ENCODE data around the gene MYO10.
A peak's percentile ranks its signal among the peaks of the same experiment; 100 is the strongest.

The MYO10 gene

DNA sequence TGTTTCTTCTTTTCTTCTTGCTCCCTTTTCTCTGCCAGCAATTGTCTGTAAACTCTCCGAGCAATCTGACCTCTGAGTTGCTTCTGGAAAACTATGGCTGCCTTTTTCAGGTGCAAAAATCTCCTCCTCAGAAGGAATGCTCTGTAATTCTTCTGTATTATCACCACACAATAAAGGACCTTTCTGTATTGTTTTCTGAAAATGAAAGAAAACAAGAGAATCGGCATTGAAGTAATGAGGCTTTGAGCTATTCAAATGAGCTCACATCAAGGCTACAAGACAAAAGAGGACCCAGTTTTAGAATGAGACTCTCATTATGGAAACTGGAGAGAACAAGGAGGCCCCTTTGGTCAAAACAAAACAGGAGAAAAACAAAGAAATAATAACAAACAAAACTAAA is 233.1 kb downstream of the MYO10 start:
- DNase-seq = no peak

DNA sequence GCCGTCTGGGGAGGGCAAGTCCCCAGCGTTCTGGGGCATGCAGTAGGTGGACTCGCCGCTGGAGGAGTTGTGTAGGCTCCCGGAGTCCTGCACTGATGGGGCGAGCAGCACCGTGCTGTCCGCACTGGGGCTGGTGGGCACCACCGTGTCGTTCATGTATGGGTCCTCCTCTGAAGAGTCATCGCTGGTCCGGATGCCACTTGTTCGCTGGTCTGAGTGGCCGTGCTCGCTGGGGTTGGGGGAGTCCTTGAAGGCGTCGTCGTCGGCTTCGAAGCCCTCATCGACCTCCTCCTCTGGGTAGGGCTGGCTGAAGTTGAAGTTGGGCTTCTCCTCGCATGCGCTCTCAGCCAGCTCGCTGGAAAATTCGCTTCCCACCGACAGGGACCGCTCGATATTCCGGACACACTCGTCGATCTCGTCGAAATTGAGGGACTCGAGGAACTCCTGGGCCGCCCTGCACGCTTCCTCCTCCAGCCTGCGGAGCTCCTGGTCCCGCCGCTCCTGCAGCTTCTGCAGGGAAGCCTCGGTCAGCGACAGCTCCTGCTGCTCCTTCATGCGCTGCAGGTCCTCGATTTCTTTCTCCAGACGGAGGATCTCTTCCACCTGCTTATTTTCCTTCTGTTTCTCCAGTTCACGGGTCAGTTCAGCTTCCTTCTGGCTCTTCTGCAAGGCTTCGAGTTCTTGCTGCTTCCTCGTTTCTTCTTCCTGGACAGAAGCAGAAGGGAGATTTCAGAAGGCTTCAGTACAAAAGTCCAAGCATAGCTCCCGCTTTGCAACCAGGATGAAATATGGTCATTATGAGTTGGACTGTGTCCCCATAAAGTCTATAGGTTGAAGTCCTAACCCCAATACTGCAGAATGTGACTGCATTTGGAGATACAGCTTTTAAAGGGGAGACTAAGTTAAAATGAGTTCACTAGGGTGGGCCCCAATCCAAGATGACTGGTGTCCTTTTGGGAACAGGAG is 234.7 kb downstream of the MYO10 start:
- no peak for DNase-seq

DNA sequence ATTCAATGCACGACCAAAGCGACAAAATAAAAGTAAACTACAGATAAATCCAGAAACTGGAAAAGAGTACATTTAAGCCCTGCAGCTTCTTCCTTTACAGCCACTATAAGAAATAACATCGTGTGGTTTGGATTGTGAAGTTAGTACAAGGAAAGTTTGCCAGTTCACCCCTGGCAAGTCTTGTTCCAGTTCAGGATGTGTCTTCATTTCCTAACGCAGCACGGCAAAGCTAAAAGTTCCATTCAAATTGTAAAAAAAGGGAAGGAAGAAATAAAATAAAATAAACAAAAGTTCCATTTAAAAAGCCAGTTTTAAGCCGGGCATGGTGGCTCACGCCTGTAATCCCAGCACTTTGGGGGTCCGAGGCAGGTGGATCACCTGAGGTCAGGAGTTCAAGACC is 236.0 kb downstream of the MYO10 start:
- no peak for DNase-seq

DNA sequence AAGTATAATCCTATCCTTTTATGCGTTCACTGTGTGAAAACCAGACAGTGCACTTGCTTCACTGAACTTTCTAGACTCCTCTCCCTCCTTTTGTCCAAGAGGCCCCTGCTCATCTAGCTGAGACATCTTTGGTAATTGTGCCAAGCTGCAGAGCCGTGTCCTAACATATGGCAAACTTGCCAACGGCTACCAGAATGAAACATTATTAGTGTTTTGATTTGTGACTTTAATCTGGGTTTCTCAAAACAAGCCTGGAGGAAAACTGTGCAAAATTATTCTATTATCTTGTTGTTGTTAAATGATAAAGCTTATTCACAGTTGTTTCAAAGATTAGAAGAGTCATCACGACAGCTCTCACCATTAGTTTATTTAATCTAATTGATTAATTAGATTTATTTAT is 240.3 kb downstream of the MYO10 start:
- no peak for DNase-seq

DNA sequence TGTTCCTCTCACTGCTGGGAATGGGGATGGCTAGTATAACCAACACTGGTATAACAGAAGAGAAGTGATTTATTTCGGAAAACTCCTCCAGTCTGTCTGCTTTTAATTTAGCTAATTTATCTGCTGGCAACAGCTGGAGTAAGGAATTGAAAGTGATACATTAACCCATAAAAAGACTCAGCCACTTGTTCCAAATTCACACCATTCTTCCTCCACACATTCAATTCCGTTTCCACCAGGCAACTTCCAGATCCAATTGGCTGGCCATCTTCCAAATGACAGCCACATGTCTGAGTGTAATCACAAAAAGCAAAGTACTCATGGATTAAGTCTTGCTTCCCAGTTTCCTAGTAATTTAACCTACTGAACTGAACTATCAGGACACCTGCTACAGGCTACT is 242.2 kb downstream of the MYO10 start:
- peak; percentile 1 for DNase-seq

DNA sequence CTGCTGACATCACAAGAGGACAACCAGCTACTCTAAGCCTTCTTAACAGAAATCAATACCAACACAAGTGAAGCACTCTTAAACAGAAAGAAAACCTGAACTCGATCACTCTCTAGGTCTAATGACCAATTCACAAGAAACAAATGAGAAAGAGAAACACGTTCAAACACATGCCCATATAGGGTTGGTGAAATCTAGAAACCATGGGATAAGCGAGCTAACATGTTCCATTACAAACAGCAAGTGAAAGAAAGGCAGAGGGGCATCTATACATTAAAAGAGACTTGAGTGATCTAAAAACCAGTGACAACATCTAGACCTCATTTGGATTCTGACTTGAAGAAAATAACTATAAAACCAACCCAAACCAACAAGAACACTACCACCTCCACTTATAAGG is 244.4 kb downstream of the MYO10 start:
- DNase-seq = no peak

DNA sequence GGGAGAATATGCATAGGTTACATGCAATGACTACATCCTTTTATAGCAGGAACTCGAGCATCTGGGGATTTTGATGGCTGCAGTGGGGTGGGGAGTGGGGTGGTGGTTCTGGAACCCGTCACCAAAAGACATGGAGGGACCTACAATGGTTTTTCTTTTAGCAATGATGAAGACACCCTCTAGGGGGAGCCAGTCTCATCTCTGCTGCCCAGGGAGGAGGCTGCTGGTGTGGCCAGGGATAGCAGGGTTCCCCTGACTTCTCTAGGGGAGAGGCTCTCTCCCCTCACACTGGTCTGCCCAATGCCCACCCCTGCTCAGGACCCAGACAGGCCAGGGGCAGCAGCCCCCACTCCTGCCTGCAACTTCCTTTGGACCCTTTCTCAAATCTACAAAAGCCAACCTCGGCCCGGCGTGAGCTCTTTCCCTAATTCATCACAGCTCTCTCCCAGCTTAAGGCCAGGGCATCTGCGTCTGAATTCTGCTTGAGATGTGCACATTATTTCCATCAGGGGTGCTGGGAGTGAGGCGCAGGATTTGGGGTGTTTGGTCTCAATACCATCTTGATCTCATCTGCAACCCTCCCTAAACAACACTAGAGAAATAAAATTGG is 245.7 kb downstream of the MYO10 start:
- DNase-seq = peak; percentile 65

DNA sequence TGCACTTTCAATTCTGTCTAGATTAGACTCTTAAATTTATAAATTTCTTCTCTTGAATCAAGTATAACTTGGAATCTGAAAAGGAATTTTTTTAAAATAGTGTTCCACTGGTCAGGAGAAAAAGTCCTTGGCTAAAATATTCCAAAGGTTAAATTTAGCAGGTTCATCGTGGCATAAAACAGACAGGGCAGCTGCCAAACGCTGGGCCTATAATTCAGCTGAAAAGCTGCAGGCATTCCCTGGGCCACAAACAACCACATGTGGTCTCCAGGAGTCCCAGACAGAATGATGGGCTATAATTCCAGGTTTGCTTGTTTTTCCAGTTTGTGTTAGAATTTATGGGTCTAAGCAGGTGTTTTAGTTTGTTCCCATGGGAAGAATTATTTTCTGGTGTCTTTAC is 248.2 kb downstream of the MYO10 start:
- DNase-seq = no peak

DNA sequence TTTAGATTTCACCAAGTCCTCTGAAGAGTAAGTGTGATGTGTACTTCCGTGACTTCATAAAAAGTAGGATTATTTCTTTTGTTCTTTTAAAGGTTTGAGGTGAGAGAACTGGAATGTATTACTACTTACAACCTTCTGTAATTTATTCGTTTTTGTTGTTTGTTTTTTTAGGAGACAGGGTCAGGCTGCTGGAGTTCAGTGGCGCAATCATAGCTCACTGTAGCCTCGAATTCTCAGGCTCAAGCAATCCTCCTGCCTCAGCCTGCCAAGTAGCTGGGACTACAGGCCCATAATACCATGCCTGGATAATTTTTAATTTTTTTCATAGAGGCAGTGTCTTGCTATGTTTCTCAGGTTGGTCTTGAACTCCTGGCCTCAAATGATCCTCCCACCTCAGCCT is 251.0 kb downstream of the MYO10 start:
- no peak for DNase-seq

DNA sequence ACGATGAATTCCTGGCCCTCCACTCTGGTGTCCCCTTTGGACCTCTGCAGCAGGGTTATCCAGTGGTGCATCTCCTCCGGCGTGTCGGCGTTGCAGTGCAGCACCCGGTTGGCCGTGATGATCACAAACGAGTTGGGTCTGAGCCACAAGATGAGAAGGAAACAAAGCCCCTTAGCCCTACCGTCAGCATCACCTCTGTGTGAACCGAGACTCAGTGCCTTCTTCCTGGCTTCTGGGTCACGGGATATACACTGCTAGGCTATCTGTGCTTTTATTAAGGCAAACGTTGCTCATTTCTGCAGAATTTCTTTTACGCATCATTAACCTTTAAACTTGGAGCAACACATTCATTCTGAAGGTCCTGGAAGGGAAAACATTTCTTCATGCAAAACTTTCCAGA is 254.2 kb downstream of the MYO10 start:
- no peak for DNase-seq

DNA sequence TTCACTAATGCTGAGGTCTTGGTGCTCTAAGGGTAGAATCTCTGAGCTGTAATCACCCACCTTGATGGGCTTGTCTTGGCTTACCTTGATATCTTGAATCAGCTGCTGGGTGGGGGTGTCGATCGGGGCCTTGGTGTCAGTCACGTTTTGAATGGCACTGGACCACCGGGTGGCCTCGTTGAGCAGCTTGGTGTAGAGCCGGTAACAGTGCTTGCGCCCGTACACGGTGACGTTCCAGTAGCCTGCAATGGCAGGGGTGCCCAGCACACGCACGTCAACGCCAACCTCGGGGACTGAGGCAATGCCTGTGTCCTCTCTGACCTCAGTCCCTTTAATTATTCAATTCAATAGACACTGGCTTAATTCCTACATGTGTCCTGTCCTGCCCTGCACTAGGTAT is 256.2 kb downstream of the MYO10 start:
- peak; percentile 4 for DNase-seq

DNA sequence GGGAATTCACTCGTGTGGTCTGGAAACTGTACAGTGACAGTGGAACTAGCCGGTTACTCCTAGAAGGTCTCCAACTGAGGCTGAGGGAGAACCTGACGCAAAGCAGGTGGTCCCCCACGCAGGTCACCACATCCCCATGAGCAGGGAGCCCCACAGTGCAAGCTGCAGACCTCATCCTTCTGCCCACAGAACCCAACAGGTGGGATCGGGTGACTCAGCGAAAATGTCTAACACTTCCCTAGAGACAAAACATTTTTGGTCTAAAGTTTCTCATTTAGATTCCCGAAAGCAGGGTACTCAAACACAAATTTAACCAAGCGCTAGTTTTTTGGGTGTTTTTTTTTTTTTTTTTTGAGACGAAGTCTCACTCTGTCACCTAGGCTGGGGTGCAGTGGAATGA is 256.9 kb downstream of the MYO10 start:
- no peak for DNase-seq

DNA sequence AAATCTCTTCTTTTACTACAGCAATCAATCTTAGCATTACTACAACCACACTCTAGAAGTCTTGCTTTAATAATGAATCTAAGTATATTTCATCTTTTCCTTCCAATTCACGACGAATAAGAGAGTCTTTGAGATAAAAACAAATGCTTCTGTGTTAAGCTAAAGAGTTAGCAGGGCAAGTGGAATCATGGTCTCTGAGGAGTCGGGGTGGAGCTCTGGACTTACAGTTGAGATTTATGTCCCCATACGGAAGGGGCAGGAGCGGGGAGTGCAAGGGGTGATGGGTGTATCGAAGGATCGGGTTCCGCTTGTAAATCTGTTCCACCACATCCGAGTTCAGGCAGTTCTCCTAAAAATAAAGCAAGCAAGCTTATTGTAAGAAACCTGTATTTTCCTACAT is 260.3 kb downstream of the MYO10 start:
- no peak for DNase-seq

DNA sequence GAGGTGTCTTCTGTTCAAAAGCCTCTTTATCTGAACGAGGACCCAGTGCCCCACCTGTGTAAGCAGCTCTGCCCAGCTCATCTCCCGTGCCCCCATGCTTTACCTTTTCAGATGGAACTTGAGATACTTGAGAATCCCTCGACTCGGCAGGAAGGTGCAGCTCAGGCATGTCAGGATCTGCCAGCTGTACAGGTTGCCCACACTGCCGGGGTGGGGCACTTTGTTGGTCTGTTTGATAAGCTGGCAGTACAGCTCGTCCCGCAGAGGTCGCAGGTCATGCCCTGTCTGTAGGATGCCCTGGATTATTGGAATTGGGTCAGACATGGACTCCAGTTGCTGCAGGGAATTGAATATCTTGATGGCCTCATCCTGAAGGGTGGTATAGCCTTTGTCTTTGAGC is 261.3 kb downstream of the MYO10 start:
- DNase-seq = no peak

DNA sequence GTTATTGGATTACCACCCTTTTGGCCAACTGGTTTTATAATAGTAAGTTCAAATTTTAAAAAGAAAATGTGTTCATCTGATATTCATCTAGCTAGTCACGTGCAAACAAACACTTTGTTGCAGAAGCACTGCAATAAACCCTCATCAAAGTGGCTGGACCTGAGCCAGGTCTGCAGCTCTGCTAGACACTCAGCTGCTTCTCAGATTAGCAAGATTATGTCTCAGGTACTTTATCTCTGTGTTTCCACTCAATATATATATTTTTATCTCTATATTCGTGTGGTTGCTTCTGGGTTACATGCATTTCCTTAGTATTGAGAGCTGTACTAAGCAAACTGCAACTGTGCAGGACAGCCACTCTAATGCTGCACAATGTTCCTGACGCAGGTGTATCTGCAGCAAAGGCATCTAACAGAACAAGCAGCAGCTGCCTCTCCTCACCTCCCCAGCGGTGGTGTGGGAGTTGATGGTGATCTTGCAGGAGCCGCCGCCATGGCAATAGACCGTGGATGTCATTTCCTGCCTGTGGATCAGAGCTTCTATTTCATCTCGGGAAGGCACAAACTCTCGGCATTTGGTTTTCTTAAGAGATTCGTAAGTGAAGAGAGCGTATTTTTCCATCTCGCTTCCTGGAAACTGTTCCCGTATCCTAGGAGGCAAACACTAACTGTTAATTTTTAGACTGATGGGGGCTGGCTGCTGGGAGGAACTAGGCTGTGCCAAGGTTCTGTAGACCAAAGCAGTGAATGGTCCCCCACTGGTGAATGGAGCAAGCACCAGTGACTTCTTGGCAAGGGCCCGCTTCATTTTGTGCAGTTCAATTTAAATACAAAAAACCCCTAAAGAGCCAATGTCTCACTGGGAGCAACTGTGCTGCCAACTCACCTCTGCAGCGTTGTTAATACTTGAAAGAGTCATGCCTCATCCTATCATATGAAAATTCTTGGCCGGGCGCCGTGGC is 262.6 kb downstream of the MYO10 start:
- DNase-seq = peak; percentile 37

DNA sequence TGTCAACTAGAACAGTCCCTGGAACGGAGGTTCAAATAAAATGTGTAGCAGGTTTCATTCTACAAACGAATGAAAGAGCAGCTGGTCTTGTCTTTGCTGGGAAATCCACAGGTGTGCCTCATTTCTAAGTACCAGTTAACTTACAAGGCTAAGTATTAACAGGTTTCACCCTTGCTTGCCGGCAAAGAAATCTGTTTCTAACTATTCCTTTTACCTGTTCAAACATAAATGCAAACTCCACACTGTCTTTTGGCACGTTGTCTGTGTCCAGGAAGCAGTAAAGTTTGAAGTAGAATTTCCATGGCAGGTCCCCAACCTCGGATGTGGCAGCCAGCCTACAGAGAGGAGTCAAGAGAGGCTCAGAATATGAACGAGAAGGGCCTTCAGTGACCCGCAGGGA is 264.9 kb downstream of the MYO10 start:
- no peak for DNase-seq

DNA sequence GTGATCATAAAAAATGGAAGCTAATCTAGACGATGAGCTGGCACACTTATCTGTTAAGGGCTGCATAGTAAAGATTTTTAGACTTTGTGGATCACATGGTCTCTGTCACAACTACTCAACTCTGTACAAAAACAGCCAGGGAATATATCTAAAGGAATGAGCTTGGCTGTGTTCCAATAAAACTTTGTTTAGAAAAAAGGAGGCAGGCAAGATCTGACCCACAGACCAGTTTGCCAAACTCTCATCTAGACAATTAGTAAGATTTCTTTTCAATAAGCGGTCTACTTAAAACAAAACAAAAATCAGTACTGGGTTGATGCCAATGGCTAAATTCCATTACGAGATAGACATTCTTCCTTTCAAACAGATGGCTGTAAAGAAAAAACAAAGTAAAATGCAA is 266.3 kb downstream of the MYO10 start:
- DNase-seq = no peak

DNA sequence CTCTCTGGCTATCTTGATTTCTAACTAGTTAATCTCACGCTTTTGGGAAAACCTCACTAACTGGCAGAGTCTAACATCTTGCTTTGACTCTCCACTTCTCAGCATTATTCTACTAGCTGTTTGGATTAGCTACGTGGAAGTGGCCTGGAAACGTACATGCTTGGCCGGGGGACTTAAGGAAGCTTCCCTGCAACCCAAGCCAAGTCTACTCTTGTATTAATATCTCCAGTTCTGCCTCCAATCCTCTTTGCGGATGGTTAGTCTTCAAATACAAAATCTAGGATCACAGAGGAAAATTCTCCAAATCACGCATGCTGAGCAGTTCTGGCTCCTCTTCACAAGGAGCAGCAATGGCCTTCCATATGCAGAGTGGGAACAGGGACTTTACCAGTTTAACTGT is 267.5 kb downstream of the MYO10 start:
- no peak for DNase-seq

DNA sequence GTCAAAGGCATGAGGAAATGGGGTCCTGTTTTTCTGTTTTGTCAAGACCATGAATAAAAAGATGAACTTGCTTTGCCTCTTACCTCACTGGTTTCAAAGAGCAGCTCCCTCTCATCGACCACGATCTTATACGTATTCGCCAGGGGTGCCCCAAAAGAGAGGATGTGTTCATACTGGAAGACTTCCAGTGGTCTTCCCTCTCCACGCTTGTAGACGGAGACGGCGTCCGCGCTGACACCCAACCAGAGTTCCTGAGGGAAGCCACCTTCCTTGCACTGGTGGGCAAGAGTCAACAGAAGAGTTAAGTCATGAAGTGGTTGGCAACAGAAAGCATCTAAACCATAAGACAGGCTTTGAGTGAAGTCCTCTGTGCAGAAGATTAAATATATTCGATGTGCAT is 267.9 kb downstream of the MYO10 start:
- no peak for DNase-seq

DNA sequence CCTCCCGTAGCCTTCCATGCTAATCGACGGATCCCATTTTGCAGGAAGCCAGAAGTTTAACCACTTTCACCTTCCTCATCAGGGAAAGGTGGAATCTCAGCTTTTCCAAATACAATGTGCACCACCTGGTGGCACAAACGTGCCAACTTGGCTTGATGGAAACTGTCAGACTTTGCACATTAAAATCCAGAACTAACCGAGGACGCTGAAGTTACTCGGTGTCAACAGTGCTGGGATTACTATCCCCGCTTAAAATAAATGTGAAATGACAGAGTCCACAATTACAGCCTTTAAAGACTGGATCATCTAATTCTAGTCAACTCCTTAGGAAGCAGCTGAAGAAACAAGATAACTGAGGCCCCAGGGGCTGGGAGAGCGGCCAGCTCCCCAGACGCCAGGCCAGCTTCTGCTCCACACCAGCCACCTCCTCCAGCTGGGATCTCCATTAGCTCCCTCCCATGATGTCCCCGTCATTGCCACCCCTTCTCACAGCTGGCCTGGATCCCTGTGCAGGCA is 269.1 kb downstream of the MYO10 start:
- DNase-seq = peak; percentile 5

DNA sequence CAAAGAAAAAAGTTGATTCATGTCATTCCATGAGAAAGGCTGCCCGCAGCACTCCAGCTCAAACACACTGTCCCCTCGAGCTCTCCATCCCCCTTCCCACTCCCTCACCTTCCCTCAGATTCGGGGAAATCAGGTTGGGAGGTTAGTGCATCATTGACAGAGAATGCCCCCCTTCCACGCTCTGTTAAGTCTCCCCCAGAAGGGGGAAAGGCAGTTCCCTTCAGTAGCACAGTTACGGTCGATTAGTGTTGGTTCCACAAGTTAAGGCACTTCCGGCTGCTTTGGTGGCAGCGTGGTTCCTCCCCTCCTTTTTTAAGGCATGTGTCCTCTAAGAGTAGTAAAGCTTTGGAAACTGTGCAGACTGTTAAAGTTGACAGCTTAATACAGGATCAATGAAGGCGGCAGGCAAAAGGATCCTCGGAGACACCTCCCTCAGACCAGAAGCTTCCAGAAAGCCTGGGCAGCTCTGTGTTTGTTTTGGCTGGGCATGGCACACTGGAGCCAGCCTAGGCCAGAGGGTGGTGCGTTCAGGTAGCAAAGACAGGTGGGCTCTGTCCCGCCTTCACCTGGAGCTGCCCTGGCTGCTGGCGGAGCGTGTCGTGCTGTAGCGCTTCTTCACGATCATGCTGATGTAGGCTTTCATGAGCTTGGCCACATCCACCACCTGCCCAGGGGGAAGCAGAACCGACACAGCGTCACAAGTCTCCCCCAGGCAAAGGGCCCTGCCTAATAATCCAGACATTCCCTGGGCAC is 269.8 kb downstream of the MYO10 start:
- DNase-seq = no peak

DNA sequence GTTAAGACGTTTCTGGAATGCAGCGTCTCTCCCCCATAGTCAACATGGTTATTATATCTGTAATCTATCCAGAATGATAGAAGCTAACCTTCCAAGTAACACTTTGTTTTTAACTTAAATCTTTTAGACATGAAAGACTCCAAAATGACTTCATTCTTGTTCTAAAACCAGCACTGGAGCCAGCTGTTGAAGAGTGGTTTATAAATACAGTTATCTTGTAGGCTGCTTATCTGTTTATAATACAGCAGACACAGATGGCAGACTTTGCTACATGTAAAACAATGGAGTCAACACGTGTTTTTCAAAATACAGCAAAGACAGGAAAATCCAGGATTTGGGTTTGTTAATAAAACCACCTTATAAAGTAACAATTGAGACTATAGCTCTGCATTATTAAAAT is 270.5 kb downstream of the MYO10 start:
- no peak for DNase-seq
